Esophagus squamous epithelium (tissue), 4 donors: ENCODE results near the gene MVK.

ENCODE experiments used
- POLR2A ChIP-seq, 4 donors: fragments of 450-650 bp; IDR thresholded peaks; one replicate each; pipeline ENCODE4 v1.6.1; 2017; ENCODE audit warnings: antibody characterized with exemption in 4 of 4, mild to moderate bottlenecking in 4 of 4, moderate library complexity in 3 of 4
- TF ChIP-seq, protein P1 (sequence below), 6 experiments: fragments of 450-650 bp in 4 of 6; fragments of 200-600 bp in 2 of 6; sonication (generic) in 2 of 6; IDR thresholded peaks; one replicate each; pipeline ENCODE4 v1.5.1; 2016 to 2019; ENCODE audit warnings: antibody characterized with exemption in 6 of 6, mild to moderate bottlenecking in 4 of 6, moderate library complexity in 4 of 6

DNA sequence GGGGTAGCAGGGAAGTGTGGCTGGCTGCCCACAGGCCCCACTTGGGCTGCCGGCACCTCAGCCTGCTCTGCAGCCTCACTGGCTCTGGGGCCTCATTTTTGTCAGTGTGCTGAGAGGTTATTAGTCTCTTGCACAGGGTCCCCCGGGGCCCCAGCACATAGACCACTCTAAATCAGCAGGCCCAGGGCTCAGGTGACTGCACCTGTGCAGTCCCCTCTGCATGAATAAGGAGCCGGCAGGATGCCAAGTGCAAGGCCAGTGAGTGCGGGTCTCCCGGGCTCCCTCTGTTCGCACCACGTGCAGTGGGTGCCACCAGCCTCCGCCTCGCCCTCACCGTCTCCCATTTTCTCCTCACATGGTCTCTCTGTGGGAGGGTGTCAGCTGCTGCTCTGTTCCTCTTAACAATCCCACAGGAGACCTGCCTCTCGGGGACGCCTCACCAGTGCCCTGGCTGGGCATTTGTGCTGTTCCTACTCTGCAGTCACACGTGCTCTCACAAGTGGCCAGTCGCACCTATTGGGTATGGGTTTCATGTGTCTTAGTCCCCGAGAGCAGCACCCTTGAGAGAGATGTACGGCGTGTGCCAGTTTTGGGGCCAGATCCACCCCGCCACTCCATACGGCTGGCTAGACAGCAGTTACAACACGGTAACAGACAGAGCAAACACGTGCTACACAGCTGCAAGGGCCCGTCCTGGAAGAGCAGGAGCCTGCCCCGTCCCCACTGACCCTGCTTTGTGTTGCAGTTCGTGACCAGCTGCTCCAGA, 40.7 kb upstream of the MVK start:
- TF ChIP-seq, protein P1, sequence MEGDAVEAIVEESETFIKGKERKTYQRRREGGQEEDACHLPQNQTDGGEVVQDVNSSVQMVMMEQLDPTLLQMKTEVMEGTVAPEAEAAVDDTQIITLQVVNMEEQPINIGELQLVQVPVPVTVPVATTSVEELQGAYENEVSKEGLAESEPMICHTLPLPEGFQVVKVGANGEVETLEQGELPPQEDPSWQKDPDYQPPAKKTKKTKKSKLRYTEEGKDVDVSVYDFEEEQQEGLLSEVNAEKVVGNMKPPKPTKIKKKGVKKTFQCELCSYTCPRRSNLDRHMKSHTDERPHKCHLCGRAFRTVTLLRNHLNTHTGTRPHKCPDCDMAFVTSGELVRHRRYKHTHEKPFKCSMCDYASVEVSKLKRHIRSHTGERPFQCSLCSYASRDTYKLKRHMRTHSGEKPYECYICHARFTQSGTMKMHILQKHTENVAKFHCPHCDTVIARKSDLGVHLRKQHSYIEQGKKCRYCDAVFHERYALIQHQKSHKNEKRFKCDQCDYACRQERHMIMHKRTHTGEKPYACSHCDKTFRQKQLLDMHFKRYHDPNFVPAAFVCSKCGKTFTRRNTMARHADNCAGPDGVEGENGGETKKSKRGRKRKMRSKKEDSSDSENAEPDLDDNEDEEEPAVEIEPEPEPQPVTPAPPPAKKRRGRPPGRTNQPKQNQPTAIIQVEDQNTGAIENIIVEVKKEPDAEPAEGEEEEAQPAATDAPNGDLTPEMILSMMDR (IDR thresholded peaks at IDR 0.05): no peak
- no peak for TF ChIP-seq POLR2A (IDR thresholded peaks at IDR 0.05)
